Urothelium cell line (cell line): ENCODE data around the gene C12orf50.
A peak's percentile ranks its signal among the peaks of the same experiment; 100 is the strongest.
"Not testable (repeated sequence)": the region's sequence is repeated elsewhere in the genome, so short reads cannot be mapped to it uniquely, and the experiment has no call there.

Experiments used
- DNase-seq: peaks from one replicate; pipeline ENCODE4 v3.0.0; 2011; ENCODE audit warnings: low spot score, mixed read lengths
- FAIRE-seq: peaks from 2 replicates; lab custom pipeline; 2011; peaks lifted over from hg19 to GRCh38; lab: Jason Lieb, UNC

The C12orf50 gene

GRCh38 chr12:87991483-87991882 is 37.7 kb downstream of the C12orf50 start:
- FAIRE-seq = no peak
- no peak for DNase-seq

DNA sequence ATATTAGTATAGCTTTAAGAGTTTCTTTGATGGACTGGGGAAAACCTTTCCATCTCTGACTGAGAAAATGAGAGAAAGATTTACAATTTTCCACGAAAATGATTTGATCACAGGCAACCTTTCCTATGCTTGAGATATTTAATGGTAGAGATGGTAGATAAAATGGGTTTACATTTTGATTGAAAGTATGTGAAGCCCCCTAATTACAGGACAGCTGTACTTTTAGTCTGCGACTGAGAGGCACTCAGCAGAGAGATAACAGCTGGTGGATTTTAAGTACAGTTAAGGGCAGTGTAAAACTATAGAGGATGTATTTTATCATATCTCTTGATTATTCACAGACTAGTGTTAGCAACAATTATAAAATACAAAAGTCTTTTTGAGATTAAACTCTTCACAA is 40.7 kb downstream of the C12orf50 start:
- FAIRE-seq (no peak), DNase-seq (no peak)

DNA sequence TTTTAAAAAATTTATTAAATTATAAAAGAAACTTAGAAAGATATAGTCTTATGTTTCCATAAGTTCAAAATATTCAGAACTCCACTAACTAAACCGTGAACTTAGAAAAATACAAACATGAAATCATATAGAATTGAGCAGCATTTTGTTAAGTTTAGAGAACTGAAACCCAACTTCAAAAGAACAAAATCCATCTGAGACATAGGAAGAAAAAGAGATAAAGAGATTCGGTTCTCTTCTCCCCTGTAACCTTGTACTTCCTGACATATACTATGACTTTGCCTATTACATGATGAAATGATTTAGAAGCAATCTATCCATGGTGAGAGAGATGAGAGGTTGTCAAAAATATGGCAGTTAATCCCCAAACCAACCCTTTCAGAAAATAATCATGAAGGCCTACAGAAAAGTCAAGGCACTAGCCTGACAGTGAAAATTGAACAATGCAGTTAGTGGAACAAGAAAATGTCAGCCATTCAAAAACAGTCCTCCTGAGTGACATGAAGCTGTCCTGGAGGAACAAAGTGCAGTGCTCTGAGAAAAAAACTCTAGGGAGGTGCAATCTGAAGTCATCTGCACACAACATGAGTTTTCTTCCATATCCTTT is 44.0 kb downstream of the C12orf50 start:
- DNase-seq (no peak), FAIRE-seq (no peak)

DNA sequence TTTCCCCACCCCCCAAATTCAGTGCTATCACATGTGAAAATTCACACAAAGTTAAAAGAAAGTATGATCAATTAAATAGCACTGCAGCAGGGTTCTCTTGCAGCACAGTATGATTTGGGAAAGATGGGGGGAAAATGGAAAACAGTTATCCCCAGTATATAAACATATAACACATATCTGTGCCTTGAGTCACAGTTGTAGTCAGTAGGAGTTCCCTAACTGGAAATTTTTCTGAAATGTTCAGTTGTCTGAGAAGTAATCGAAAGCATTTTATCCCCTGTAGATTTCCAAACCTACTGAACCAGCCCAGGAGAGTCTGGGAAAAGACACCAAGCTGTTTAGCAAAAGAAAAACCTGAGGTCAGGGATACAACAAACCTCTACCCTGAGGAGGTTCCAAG is 47.0 kb downstream of the C12orf50 start:
- DNase-seq (no peak), FAIRE-seq (no peak)

DNA sequence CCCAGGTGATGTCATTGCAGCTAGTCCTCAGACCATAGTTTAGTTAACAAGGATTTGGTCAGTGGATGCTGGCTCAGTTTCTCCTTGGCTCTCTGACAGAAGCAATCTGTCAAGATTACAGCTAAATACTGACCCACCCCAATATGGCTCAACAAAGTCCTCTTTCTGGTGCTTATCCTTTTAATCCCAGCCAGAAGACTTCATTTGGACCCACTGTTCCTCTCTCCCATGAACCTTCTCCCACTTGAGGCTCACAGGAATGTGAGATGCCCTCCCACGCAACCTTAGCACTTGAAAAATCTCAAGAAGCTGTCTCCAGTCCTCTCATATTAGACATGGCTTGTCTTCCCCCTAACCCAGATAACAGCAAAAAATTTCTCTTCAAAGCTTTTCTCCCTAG is 47.7 kb downstream of the C12orf50 start:
- no peak for FAIRE-seq

GRCh38 chr12:87975879-87976278 is 53.3 kb downstream of the C12orf50 start:
- DNase-seq = no peak
- no peak for FAIRE-seq

More for the DNA sequence above, 47.7 kb downstream of the C12orf50 start:
- DNase-seq = no peak

GRCh38 chr12:87967871-87968270 is 61.3 kb downstream of the C12orf50 start:
- DNase-seq = no peak
- FAIRE-seq = no peak

GRCh38 chr12:87960566-87960965 is 68.6 kb downstream of the C12orf50 start:
- DNase-seq (no peak), FAIRE-seq (no peak)

GRCh38 chr12:87954028-87954427 is 75.2 kb downstream of the C12orf50 start:
- not testable (repeated sequence) for DNase-seq, FAIRE-seq

DNA sequence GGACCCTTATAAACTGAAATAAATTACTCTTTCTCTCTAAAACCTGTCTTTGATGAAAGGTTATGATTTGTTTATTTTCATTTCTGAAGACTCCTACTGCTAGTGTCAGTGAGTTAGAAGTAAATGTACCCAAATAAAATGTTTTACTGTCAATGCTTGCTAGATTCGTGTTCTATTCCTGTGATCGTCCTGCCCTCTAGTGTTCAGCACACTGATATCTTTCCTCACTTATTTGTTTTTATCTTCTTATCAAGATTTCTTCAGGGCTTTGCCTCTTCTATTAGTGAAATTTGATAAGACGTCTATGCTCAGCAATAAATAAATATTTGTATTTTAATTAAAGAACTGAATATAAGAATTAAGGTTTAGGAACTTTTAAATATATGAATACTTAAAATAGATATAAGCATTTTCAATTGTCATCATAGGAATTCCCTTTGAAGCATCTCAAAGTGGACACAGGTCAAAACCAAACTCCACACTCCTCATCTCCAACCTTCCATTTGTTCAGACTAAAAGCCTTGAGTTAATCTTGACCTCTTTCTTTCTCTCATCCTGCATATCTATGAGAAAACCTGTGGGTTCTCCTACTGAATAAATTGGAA is 75.8 kb downstream of the C12orf50 start:
- DNase-seq = peak; percentile 16
- FAIRE-seq = no peak

- no peak for FAIRE-seq
These were observed 76.4 kb downstream of the C12orf50 start for GRCh38 chr12:87952850-87953249.

DNA sequence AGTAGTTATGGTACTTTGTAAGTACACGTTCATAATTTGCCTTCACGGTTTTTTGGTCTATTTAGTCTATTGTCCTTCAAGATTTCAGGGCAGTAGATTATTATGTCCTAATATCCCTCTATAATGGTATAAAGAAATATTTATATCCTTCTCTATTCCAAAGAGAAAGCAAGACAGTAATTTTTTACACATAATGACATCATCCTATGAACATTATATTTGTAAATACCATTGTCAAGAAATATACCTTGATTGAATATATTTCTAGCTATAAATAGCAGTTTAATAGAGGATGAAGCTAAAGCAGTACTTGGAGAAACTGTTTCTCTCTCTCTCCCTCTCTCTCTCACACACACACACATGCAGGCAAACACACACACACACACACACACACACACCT is 77.0 kb downstream of the C12orf50 start:
- DNase-seq (no peak), FAIRE-seq (no peak)

More at GRCh38 chr12:87952850-87953249, 76.4 kb downstream of the C12orf50 start:
- DNase-seq = no peak

GRCh38 chr12:87943762-87944161 is 85.4 kb downstream of the C12orf50 start:
- DNase-seq (no peak), FAIRE-seq (no peak)

- FAIRE-seq = no peak
- no peak for DNase-seq
These were observed 86.2 kb downstream of the C12orf50 start for GRCh38 chr12:87943023-87943422.

DNA sequence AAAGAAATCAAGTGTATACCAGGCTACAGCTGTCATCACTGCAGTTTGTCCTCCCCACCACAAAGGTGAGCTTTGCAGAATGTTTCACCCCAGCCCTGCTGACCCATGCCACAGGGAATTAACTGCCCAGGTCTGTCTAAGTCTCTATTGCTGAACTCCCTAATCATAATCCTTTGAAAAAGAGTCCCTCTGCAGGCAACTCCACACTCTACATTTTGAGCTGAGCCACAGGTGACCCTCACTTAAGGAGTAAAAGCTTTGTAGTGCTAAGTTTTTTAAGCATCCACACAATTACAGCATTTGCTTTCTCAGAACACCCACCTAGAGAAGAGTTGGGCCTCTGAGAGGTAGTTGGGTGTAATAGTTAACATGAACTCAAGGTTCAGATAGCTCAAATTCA is 90.0 kb downstream of the C12orf50 start:
- no peak for DNase-seq
- FAIRE-seq = no peak

GRCh38 chr12:87935216-87935615 is 94.0 kb downstream of the C12orf50 start:
- FAIRE-seq (no peak), DNase-seq (no peak)

DNA sequence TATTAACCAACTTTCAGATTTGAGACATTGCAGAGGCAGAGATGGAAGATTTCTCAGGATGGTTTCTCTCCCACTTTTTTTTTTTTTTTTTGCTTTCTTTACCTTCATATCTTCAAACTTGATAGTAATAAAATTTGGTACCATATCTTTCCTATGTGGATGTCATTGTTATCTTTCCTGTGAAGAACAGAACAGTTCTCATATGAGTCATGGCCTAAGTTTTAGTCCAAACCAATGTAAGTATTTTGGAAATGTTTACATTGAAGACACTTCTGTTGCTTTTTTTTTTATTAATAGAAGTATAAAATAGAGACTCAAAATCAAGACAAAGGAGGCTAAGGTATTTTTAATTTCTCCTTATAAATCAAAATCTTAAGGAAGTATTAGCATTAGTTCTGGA is 95.2 kb downstream of the C12orf50 start:
- FAIRE-seq (no peak), DNase-seq (no peak)

- DNase-seq (no peak), FAIRE-seq (no peak)
These were observed 97.4 kb downstream of the C12orf50 start for GRCh38 chr12:87931812-87932211.

DNA sequence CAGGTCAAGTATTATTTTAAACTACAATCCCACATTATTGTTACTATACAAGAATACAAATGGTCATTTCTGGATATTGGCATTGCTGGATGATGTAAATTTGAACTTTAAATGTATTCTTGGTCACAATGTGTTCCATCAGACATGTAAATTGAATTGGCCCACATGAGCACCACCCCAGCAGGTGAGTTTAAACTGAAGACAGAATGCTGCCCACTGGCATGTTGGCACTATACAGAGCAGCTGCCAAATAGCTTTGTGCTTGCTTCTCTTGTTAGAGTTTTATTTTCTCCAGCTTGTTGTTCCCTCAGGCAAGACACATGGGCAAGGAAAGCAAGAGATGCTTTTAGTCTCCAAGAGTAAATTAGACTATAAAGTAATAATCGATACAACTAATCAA is 98.6 kb downstream of the C12orf50 start:
- DNase-seq (no peak), FAIRE-seq (no peak)
